GM18507 (cell line): ENCODE results near the gene DEFB128.

Experiments used
- DNase-seq: peaks from one replicate; pipeline ENCODE4 v3.0.0; 2011; ENCODE audit warnings: low read depth; ENCODE audit not compliant: insufficient read length; ENCODE audit errors: extremely low spot score
- FAIRE-seq: peaks from 2 replicates; lab custom pipeline; 2011; peaks lifted over from hg19 to GRCh38; lab: Jason Lieb, UNC

The DEFB128 gene

DNA sequence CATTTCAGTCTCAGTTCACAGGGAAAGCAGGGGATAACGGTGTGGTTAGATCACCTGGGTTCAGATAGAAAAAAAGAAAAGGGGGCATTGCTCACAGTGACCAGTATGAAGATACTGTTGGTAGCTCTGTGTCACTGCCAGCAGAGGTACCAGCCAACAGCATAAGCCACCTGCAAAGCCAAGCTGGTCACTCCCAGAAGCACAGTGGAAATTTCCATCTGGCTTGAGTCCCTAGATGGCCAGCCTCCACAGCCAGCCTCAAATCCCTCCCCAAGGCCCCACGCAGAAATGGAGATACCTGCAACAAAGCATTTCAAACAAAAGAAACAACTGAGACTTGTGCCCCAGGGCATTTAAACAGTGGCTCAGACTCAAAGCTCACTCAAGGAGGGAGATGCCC lies 20.6 kb downstream of the DEFB128 start:
- DNase-seq (no peak), FAIRE-seq (no peak)

DNA sequence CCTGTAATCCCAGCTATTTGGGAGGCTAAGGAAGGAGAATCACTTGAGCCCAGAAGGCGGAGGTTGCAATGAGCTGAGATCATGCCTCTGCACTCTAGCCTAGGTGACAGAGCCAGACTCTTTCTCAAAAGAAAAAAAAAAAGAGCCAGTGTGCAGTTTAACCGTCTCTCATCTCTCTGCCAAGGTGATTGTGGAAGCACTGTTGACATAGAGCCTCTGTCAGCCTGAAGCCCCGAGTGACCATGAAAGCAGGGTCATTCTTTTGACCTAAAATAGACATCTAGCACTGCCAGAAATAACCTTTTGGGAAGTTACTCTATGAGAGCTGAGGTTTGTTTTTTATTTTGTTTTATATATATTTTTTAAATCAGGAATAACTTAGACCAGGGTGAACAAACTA lies 24.9 kb downstream of the DEFB128 start:
- FAIRE-seq = no peak
- DNase-seq = no peak

DNA sequence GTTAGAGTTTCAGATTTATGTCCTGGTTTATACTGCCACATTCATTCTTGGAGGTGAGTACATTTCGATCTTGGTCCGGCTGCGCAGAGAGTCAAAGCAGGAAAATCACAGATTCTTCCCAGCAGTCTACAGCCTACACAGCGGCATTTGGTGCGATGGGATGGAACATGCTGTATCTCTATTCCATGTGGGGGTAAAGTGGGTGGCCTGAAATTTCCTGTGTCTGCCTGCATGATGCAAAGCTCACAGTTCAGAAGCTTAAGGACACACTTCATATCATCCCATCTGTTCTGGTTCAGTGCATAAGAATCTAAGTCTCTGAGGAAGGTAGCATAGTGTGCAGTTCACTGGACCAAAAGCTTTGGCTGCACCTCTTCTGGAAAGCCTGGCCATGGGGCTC lies 32.4 kb downstream of the DEFB128 start, which contains the start of gene DEFB127:
DEFB127 (plus strand) TSS at position 301 of the 400 bp plus-strand sequence; CDS start at position 392, 91 bp downstream.
- no peak for FAIRE-seq
- DNase-seq = no peak

DNA sequence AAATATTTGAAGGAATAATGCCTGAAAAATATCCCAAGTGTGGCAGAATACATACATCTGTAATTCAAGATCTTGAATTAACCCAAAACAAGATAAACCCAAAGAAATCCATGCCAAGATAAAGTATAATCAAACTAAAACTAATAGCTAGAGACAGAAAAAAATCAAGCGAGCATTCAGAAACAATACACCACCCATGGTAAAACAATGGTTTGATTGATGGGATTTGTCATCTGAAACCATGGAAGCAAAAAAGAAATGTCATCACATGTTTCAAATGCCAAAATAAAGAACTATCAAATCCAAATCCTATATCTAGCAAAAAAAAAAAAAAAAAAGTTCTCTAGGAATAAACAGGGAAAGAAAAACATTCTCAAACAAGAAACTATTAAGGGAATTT lies 37.4 kb downstream of the DEFB128 start:
- no peak for DNase-seq
- FAIRE-seq = no peak

DNA sequence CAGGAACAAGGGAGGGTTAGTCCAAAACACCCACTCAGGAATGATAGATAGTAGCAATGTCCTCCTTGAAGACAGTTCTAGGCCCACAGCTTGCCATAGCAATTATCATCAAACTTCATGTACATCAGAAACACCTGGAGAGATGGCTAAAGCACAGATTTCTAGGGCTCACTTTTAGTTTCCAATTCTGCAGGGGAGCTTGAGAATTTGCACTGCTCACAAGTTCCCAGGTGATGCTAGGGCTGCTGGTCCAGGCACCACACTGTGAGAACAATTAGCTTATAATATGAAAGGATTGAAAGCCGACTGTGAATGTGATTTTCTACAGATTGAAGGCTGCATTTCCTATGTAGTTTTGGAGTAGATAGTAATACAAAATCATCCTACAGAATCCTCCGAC lies 43.6 kb downstream of the DEFB128 start:
- no peak for DNase-seq
- FAIRE-seq = no peak

DNA sequence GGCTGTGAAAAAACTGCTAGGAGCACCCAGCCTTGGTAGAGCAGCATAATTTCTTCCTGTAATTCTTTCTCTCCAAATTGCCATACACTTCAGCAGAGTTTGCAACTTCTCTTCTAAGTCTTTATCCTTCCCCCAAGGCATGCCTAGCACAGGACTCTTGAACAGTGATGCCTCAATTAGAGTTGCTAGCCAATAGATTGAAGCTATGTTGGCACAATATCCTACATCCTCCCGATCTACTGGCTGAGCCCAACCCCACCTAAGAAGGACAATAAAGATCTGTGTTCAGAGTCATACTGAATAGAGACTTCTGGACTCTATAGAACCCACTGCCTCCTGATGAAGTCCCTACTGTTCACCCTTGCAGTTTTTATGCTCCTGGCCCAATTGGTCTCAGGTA lies 47.2 kb downstream of the DEFB128 start, which contains the start of gene DEFB126:
DEFB126 (plus strand) TSS at position 301 of the 400 bp plus-strand sequence; CDS start at position 340, 39 bp downstream.
- FAIRE-seq (no peak), DNase-seq (no peak)
